GM19240 (cell line): ENCODE results near the gene LGALSL.

Source experiments
- DNase-seq: peaks from one replicate; pipeline ENCODE4 v3.0.0; 2011; ENCODE audit warnings: low spot score; ENCODE audit not compliant: insufficient read length

Gene LGALSL

DNA sequence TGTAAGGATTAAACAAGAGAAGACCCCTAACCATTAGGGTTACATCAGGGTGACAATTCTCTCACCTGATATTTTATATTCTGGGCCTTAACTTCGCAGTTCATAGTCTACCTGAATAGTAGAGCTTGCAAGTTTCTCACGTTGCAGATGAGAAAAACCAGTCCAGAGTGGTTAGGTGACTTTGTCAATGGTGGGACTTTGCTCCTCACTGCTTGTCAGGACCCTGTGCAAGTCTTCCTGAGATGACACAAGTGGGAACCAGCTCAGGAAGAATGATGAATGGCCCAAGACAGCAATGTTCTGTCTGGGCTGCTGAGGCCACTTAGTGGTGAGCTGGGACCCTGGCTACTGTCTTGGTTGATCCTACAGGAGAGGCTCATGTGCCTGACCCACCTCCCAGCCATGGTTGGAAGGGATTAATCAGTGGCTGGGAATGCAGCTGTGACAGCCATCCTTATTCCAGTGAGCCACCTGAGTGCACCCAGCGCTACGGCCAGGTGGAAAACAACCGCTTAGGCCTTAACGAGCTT is 16.9 kb downstream of the LGALSL start:
- no peak for DNase-seq

- DNase-seq, result no peak
Measured at GRCh38 chr2:64471600-64471999, 17.6 kb downstream of the LGALSL start.

DNA sequence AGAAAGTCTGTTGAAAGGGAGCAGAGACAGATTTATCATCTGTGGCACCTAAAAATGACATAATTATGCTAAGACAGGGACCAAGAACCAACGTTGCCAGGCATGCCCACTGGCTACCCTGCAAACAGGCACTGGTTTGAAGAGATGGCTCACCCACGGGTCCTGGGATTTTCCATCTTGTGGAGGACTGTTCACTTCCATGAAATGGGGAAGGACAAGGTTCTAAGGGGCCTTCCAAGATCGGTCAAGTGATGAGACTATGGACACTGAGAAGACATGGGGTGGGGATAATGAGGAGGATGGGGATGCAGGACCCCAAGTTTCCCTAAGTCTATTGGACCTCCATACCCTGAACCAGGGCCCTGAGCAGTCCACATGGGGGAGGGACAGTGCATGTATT is 18.9 kb downstream of the LGALSL start:
- no peak for DNase-seq

GRCh38 chr2:64474121-64474571 is 20.2 kb downstream of the LGALSL start:
- no peak for DNase-seq

DNA sequence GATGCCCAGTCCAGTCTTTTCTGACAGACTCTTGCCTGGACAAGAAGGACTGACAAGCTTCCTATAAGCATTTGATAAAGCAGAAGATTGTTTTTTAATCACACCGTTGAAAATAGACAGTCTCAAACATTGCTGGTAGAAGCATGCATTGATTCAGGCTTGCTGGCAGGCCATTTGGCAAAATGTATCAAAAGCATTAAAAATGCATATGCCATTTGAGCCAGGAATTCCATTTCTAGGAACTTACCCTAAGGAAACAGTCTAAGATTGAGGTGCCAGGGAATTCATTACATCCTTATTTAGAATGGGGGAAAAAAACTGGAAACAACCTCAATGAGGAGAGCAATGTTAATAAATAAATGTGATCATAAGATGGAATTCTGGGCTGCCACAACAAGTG is 20.7 kb downstream of the LGALSL start:
- no peak for DNase-seq

- DNase-seq, result no peak
Measured at GRCh38 chr2:64477037-64477436, 23.1 kb downstream of the LGALSL start.

DNA sequence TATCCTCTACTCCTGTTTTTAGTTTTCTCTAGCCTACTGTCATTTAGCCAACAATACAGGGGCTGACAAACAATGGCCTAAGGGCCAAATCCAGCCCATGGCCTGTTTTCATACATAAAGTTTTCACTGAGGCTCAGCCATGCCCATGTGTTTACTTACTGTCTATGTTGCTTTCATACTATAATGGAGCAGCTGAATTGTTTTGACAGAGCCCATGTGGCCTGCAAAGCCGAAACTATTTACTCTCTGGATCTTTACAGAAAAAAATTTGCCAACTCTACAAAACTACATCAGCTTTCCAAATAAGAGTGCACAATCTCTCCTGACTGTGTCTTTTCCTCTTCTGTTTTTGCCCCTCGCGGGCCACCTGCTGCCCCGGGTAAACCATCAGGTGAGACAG is 24.0 kb downstream of the LGALSL start:
- no peak for DNase-seq

DNA sequence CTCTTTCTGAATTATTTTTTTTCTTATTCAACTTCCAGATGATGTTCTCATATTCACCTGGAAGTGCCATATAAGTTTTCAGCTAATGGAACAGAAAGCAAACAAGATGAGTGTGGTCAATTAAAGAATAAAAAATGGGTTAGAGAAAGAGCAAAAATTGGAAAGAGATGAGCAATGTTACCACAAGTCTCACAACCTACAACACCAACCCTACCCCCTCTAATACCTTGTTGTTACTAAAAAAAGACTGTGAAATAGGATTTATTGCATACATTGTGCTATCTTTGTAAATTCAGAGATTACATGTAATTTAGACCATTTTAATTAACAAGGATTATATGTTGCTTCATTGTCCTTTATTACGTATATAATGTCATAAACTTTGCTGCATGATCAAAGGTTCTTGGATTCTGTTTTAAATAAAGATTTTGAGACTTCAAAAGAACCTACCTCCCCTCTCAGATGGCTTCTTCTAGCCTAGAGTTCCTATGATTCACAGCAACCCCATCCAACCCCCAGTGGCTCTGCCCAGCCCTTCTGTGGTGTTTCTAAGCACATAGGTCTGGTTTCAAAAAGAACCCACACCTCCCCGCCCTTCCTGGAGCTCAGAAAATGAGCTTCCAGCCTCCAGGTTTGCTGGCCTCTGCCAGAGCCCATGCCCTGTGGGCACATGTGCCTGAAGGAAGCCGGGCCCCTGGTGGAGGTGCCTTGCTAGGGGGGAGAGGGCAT is 24.7 kb downstream of the LGALSL start:
- DNase-seq, result no peak

DNA sequence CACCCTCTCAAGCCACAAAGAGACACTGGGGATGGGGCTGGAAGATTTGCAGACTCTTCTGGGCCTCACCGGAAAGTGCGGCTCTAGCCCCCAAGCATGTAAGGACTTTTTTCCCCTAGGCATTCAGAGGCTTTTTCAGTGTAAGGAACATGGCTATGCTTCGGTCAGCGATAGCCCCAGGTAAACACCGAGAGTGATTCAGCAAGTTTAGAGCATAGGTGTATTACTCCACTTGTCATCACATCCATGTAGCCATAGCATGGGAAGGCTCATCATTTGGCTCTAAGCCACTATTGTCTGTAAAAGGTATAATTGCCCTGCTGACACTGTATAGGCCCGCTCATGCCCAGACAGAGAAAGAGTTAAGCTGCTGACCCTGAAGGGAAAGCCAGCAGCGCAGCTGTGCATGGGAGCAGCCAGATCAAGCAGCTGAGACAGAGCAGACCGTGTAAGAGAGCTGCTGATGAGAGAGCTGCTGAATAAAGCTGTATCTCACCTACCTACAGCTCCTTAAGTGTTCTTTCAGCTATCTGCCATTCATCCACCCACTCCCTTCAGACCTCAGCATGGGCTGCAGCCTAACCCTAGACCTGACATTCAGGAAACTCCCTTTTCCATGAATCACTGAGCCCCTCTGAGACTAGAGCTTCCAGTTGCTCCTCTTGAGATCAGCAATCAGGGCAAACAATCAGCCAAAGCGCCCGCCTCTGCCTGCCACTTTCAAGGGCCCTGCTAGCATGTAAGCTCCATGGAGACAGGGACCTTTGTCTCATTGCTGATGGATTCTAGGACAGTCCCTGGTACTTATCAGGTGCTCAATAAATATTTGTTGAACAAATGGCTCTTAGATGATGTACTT is 25.5 kb downstream of the LGALSL start:
- no peak for DNase-seq

GRCh38 chr2:64481665-64482064 is 27.7 kb downstream of the LGALSL start:
- no peak for DNase-seq

DNA sequence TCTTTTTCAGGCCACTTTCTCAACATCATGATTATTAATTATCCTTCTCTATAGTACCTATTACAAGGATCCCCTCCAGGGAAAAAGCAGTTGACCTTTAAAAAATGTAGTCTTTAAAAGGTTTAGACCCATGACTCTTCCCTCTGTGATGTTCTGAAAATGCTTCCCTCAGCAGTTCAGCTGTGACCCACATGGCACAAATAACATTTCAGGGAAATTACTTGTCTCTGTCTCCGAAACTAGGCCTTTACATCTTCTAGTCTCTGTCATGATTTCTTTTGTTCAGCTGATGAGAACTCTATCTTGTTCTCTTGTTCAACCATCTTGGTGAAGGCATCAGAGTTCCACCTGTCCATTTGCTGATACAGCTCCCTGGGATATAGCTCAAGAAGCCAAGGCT is 28.3 kb downstream of the LGALSL start:
- DNase-seq, result no peak

DNA sequence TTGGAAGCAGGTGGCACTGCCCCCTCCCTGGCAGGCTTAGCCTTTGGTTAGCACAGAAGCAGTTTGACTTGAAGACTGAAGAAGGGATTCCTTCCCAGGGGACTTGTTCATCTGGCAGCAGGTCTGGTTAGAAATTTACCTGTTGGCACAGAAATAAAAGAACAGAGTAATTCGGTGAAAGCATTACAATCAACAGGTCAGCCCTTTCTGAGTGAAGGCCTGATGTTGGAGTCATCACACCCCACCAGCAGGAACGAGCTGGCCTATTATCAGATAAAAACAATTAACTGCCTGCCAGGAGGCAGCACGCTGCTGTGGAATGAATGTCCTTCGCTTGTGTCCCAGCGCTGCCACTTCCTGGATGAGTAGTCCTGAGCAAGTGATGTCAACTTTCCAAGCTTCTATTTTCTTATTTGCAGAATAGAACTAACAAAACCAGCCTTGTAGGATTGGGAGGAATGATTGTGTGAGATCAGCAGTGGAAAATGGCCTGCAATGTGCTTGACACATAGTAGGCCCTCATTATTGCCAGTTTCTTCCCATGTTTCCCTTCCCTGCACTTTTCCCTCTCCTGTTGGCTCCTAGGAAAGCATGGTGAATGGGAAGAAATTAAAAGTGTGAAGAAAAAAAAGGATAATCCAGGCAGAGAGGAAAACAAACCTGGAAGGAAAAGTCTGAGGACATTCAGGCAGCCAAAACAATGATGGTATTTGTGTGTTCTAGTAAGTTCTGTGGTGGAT is 29.0 kb downstream of the LGALSL start:
- no peak for DNase-seq

DNA sequence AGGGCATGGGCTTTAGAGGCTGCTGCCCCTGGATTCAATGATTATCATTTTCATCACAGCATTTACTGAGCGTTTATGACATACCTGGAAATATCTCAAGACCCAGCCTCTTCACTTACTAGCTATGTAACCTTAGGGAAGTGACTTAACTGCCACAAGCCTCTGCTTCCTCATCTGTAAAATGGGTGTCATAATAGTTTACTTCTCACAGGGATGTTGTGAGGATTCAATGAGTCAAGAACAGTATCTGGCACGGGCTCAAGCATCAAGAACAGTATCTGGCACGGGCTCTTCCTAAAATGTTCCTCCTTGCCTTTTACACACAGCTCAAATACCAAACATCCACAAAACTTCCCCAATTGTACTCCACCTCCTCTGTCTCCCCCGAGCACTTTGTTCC is 31.4 kb downstream of the LGALSL start:
- no peak for DNase-seq

DNA sequence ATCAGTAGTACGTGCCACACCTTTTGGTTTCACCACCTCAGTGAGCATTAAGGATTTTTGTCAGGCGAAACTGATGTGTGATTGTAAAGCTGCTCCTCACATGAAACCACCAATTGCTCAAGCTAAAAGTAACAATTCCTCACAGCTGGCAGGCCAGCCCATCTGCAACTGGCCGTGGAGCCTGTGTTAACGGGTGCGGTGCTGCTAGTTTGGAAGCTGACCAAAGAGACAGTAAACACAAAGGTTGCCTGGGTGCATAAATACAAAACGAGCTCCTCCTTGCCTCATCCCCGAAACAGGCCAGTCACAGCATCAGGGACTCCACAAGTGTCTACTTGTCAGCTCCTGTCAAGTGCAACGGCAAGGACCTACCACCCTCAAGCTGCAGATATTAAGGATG is 32.0 kb downstream of the LGALSL start:
- no peak for DNase-seq

GRCh38 chr2:64487256-64488049 is 33.5 kb downstream of the LGALSL start:
- no peak for DNase-seq

DNA sequence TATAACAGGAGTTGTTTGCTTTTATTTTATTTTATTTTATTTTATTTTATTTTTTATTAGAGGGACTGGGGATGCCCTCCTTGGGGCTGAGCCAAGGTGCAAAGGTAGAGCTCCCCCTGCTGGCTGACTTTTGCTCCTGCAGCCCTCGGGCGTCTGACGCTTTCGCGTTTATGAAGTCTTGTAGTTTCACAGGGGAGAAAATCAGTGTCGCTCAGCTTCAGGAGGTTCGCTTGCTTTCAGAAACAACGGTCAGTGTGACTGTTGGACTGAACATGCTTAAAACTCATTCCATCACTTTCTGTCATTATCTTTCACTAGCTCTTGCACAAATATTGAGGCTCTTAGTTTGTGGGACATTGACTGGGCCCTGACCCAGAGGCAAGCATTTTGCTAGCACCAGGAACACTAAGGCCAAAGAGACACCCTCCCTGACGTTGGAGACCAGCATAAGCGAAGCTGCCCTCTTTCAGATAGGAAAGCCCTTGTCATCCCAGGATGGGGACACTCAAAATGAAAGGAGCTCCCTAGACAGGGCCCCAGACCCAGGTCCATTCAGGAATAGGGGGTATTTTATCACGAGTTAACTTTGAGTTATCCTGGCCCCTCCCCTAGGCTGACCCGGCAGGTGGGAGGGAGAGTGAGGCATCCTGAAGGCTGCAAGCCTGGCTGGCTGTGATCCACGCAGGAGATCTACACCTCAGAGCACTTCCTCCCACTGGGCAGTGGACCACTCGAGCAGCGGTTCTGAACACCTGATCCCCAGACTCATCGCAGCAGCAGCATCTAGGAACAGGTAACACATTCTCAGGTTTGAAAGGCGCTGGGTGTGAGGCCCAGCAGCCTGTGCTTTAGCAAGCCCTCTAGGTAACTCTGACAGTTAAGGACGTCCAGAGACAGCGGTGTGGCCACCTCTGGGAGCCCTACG is 34.4 kb downstream of the LGALSL start:
- DNase-seq, result peak; percentile 52

DNA sequence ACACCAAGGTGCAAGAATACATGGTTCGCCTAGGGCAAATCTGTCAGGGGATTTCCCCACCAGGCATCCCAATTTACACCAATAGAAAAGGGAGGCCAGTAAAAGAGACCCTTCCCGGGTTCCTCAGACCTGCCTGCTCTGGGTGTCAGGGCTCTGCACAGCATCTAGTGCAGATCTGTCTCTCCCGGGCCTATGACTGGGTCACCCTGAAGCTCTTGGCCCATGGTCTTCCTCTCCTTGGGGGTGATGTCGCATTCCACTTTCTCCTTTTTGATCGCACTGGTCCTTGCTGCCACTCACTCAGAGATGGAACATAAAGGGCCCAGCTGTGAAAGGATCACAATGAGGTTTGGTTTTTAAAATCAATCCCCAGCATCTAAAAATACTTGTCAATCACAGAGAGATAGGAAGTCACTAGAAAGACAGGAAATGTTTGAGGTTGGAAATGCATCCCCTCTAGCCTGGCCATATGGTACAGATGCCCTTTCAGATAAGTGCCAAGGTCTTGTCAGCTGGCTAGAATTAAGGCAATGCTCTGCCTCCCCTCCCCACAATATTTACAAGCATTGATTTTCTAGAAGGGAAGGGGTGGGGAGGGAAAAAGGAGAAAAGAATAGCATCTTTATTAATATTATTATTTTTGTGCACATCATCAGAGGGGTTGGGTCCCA is 35.3 kb downstream of the LGALSL start:
- no peak for DNase-seq

GRCh38 chr2:64491426-64491825 is 37.5 kb downstream of the LGALSL start:
- no peak for DNase-seq

DNA sequence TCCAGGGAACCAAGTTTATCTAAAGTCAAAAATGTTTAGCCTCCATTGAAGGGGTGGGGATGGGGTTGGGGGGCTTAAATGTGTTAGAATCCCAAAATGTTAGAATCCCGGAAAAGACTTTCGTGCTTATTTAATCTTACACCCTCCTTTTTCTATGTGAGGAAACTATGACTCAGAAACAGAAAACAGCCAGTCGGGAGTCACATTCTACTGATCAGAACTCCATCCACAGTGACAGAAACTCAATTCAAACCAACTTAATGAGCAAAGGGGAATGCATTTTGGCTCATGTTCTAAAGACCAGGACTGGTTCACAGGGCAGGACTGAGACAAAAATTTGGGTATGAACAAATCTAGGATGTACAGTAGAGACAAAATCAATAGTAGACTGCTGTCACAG is 38.3 kb downstream of the LGALSL start:
- DNase-seq, result no peak
